Smooth muscle cell of the coronary artery (primary cell): ENCODE data around the gene RAF1. TPM values are rescaled to one million over a fixed set of nuclear protein-coding genes. Genes with fewer than 3 reads are reported as not detected.

Experiments used
- total RNA-seq: library from RNA; depleted of rRNA; stranded (reverse); fragments of >200 nt; gene quantifications from 2 replicates; pipeline ENCODE4 v1.2.3, GENCODE V29; 2014; ENCODE audit warnings: low replicate concordance

The RAF1 gene
- 79.9 and 91.5 TPM in 2 replicates for total RNA-seq

DNA sequence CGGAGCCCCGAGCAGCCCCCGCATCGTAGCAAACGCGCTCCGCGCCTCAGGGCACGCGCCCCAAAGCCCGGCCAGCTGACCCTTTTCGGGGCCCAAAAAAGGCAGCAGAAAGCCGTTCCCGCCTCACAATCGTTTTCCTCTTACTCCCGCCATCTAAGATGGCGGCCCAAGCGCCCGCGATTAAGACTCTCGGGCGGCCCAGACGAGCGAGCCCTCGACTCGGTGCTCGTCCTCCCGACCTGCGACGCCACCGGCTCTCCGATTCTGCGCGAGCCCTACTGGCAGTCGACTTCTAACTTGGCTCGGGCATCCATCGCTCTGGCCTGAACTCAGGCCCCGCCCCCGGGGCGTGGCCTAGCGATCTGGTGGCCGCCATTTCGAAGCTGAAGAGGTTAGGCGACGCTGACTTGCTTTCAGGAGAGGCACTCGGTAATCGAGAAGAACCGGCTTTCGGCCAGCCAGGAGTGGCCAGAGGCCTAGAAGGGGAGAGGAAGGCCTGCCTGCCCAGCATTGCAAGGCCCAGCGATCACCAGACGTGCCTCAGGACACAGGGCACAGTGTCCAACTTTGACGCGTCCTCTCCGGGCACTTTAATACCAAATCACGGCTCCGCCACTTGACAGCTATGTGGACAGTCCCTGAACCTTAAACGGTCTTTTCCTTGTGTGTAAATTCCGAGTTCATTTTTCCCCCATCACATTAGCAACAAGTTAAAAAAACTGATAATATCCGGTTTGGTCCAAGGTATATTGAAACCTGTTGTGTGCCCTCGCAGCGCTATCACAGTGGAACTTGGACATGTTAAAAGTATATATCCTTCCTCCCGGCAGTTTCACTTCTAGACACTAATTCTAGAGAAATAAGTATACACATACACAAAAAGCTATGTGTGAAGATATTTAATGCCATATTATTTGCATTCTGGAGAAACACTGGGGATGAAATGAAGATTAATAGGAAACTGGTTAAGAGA is at the start of gene RAF1:
Gene RAF1, minus strand, starts transcription at position 182 of the 973 bp plus-strand sequence. CDS start 45,396 bp downstream, outside the sequence.

GRCh38 chr3:12556690-12557472 is 107.0 kb downstream of the RAF1 start, which contains the start of gene MKRN2:
Gene MKRN2 (plus strand): TSS chr3:12557087. CDS start chr3:12557151, 64 bp downstream.

GRCh38 chr3:12545473-12545791 is 118.5 kb downstream of the RAF1 start, which contains the start of gene MKRN2OS:
Gene MKRN2OS (minus strand): TSS chr3:12545499. CDS start chr3:12545464, 35 bp downstream.

Other genes starting within 250 kb of the RAF1 start
- 10.8 and 18.7 TPM in 2 replicates for gene TSEN2, start 179.6 kb downstream of the RAF1 start, total RNA-seq
- not detected in 2 replicates for gene MKRN2OS, start 118.6 kb downstream of the RAF1 start, total RNA-seq
- gene MKRN2, start 107.0 kb downstream of the RAF1 start, total RNA-seq = 27.6 and 32.2 TPM in 2 replicates
- not detected in 2 replicates for gene TMEM40, start 95.1 kb upstream of the RAF1 start, total RNA-seq
- gene CAND2, start 132.6 kb upstream of the RAF1 start, total RNA-seq = 0.83 and 4.8 TPM in 2 replicates
- gene RPL32, start 177.4 kb upstream of the RAF1 start, total RNA-seq = 1,726 and 2,623 TPM in 2 replicates